DMS53 treated with DMSO at 0.1 percent for 48 hours (cell line): ENCODE data around the gene RRBP1.
"Not testable (repeated sequence)": the region's sequence is repeated elsewhere in the genome, so short reads cannot be mapped to it uniquely, and the experiment has no call there.

Source experiments
- DNase-seq: peaks from one replicate; lab custom pipeline; 2025; ENCODE audit not compliant: unreplicated experiment; lab: John Stamatoyannopoulos, UW

The RRBP1 gene

DNA sequence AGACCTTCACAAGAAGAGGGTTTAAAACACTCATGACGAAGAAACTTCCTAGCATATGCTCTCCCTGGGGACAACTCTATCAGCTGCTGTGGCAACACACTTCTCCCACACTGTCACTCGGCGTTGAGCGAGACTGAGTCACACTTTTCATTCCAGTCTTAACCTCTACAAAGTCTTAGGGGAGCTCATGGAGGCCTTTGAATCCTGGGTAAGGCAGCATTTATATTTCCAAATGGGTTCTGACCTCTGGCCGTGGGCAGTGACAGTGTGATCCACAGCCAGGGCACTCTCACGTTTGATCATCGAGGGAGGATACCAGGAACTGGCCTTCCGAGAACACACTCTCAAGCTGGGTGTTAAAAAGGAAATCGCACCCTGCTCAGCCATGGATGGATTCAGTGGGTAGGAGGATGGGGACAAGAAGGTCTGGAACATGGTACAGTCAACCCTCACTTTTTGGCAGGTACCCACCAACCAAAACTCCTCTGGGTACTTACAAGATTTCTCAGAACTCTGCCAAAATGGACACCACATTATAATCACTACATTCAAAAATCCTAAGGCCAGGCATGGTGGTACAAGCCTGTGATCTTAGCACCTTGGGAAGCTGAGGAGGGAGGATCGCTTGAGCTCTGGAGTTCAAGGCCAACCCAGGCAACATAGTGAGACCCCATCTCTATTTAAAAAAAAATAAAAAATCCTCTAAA lies 19.6 kb downstream of the RRBP1 start:
- no peak for DNase-seq

DNA sequence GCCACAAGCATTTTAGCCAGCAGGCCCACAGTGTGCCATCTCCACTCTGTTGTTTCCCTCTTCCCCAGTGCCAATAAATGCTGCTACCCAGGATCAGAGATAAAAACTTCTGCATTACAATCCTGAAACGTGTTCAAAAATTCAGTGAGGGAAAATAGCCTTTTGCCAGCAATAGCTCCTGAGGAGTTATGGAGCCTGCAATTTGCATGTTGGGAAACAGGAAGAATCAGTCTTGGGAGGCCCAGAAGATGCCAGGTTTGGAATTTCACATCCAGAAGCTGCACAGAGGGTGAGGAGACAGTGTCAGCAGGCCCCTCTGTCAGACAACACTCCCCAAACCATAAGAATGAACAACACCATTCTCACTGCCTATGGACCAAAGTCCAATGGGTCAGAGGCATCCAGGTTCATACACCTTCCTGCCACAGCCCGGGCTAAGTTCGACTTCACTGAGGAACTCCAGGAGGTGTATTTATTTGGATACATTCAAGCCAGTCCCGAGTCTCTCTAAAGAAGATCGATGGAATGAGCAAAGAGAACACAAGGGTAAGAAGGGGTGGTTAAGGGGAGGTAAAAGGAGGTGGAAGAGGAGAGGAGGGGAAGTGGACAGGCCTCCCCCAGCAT lies 20.8 kb downstream of the RRBP1 start:
- no peak for DNase-seq

DNA sequence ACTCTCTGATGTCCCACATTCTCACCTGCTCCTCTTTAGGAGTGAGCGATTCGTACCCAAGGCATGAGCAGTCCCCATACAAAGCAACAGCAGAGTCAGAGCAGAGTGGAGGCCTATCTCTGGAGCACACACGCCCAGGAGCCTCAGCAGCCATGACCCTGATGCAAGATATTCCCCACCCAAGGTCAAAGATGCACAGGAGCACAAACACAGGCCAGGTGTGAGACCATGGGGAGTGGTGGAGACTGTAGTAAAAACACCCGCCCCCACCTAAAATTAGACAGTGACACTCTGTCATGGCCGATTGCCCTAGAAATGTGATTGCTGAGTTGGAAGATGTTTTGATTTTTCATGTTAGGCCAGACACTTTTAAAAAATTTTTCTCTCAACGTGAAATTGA lies 21.4 kb downstream of the RRBP1 start:
- no peak for DNase-seq

DNA sequence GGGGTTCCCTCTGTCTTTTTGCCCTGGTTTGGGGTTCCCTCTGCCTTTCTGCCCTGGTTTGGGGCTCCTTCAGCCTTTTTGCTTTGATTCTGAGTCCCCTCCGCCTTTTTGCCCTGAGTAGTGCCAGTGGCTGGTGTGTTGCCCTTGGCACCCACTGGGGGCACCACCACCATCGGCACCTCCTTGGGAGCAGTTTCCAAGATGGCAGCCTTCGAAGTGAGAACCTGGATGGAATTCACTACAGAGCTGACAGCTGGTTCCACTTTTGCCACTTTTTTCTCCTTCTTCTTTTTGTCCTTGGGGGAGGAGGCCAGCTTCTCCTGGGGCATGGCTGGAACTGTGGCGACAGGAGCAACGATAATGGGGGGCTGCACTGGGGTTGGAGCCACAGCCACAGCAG lies 22.2 kb downstream of the RRBP1 start:
- DNase-seq = no peak

DNA sequence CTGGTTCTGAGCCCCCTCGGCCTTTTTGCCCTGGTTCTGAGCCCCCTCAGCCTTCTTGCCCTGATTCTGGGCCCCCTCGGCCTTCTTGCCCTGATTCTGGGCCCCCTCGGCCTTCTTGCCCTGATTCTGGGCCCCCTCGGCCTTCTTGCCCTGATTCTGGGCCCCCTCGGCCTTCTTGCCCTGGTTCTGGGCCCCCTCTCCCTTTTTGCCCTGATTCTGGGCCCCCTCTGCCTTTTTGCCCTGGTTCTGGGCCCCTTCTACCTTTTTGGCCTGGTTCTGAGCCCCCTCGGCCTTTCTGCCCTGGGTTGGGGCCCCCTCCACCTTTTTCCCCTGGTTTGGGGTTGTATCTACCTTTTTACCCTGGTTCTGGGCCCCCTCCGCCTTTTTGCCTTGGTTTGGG lies 22.7 kb downstream of the RRBP1 start:
- not testable (repeated sequence) for DNase-seq

DNA sequence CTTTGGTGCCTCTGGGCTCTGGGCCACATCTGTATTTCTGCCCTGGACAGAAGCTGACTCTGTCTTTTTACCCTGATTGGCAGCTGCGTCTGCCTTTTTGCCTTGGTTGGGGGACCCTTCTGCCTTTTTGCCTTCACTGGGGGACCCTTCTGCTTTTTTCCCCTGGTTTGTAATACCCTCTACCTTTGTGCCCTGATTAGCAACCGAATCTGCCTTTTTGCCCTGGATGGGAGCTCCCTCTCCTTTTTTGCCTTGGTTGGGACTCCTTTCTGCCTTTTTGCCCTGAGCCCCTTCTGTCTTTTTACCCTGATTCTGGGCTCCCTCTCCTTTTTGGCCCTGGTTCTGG lies 23.4 kb downstream of the RRBP1 start:
- no peak for DNase-seq

DNA sequence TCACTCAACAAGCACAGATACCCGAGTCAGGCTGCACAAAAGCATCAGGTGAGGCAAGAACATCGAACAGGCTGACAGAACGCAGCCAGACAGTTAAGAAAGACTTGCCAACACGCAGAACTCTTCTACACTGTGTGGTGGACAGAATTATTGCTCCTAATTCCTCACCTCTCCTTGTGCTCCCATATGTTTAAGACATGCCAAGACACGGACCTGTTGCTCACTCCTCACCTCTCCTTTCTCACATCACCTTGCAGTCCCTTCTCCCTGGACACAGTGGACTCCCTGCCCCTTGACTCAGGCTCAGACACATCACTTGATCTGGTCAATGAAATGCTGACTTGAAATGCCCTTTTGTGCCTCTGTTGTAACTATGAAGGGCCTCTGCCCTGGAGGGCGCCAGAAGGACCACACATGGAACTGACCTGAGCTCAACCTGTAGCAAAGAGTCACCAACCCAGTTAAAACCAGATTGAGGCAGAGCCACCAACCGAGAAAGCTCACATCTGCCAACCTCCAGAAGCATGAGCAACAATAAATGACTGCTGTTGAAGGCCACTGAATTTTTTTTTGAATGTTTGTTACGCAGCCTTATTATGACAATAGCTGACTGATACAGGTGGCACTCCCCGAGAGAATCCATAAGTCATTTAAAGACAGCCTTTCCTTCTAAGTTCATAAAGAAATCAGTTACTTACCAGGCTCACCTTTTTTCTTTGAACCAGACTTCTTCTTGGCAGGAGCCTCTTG lies 24.0 kb downstream of the RRBP1 start:
- DNase-seq = no peak

DNA sequence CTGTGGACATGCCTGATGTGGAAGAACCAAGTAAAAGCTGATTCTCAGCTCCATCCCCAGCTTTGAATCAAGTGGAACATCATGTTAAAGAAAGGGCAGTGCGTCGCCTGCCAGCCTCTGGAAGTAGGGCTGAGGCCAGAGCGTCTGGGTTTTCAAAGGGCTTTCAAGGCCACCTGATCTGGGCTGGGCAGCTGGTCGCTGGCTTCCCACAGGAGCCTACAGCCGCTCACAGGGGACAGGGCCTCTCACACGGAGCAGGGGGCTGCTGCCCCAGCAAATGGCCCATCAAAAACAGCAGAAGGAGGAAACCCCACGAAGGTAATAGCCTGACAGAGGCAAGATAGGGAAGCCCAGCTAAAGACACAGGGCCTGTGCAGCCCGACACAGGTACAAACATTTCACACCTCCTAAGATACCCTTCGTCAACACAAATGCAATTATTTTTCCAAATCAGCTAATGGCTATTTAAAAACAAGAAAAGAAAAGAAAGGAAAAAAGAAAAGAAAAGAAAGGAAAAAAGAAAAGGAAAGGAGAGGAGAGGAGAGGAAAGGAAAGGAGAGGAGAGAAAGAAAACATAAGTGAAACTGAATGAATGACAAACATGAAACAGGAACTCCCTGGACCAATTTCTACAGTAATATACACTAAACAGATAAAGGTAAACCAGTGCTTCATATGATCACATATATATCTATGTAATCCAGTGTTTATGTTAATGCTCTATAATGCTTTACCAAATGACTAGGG lies 24.8 kb downstream of the RRBP1 start:
- no peak for DNase-seq

DNA sequence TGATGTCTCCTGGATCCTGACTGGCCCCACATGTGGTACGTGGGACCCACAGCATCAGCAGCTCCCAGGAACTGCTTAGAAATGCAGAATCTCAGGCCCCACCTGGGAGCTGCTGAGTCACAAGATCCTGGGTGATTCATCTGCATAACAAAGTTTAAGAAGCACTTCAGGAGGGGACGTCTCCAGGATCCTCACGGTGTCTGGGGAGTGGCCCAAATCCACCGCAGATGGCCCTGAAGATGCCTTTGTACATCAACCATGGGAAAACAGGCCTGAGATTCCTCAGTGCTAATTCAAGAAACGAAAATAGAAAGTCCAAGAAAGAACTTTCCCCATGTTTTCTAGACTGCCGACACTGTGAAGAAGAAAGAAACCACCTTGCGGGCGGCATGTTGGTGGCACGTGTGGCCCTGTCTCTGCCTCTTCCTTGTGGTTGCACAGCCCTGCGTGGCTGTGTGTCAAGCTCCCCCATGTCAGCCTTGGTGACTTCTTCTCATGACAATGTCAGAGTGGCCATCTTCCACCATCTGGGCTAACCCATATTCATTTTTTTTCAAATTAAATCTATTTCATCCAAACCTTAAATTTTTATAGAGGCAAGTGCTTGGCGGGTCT lies 26.1 kb downstream of the RRBP1 start:
- DNase-seq = no peak

DNA sequence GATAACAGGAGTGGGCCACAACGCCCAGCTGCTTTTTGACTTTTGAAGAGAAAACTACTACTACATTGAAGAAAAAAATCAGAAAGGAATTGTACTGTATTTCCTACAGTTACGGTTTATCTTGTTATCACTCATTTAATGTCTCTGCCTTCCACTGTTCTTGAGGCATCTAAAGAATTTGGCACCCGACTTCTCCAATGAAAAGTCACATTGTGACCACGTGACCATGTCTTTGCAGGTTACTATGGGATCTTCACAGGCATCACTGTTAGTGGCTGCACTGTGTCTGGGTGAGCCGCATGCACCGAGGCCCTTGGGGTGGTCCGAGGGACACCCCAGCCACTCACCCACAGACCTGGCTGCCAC lies 26.8 kb downstream of the RRBP1 start:
- DNase-seq = no peak

DNA sequence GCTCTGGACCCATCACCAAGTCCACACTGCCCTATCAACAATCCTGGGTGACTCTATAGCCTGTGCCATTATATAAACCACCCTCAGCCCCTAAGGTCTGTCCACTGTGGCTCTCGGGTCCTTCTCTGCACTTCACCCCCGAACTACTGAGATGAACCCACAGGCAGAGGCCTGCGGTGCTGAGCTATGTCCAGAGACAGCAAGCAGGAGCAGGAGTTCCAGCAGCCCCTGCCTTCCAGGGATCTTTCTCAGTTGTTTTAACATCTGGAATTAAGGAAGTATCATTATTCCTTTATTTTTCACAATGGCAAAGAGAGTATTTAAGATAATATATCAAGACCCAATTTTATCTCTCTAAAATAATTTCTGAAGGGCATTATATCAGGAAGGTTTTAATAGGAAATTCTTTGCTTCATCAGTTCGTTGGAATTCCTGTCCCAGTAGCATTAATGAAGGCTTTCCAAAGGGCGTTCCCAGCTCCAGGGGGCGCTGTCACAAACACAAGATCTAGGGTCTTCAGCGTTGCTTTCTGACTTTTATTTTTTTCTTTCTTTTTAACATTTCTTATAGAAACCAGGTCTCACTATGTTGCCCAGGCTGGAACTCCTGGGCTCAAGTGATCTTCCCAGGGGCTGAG lies 27.3 kb downstream of the RRBP1 start:
- peak; percentile 2 for DNase-seq

DNA sequence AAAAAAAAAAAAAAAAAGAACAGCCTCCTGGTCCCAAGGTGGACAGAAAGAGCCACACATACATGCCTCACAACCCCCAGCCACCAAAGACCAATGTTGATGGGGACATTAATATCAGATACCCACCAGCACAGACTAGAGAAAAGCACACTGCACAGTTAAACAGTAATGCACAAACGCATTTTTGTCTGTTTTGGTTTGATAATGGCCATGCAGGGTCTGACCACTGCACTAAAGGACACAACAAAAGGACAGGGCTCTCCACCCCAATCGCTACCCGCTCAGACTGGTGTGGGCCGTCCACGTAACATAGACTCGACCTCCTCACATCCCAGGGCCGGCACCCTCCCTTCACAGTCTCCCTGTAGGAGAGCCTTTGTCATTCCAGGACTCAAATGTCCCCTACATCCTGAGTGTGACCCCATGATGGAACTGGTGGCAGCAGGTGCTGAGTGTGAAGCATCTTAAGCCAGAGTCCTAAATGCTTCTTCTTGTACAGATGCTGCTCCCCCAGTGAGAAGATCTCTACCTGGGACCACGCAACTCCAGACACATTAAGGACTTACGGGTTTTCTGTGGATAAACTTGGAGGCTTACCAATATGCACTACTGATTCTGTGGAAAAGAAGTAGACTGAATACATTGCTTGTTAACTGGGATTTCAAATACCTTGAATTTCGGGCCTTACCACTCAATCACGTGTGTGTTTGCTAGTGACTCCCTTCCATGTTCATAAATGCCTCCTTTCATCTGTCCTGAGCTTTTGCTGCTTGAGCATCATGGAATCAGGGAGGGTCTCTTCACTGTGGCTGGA lies 28.0 kb downstream of the RRBP1 start:
- DNase-seq = no peak

DNA sequence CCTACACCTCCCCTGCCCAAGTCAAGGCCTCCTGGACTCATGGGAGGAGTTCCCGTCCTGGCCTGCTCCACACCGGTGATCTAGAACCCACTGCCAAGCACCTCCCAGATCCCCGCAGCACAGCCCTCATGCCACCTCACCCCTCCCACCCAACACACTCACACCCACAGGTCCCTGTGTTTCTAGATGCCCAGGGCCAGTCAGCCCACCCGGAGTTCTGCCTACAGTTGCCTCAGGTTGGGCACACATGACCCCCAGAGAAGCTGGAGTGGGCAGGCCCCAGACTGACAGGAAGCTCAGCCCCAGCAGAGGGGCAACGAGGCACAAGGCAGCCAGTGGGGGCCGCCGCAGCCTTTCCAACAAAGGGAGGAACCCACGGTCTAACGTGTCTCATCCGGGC lies 29.6 kb downstream of the RRBP1 start:
- DNase-seq = no peak

DNA sequence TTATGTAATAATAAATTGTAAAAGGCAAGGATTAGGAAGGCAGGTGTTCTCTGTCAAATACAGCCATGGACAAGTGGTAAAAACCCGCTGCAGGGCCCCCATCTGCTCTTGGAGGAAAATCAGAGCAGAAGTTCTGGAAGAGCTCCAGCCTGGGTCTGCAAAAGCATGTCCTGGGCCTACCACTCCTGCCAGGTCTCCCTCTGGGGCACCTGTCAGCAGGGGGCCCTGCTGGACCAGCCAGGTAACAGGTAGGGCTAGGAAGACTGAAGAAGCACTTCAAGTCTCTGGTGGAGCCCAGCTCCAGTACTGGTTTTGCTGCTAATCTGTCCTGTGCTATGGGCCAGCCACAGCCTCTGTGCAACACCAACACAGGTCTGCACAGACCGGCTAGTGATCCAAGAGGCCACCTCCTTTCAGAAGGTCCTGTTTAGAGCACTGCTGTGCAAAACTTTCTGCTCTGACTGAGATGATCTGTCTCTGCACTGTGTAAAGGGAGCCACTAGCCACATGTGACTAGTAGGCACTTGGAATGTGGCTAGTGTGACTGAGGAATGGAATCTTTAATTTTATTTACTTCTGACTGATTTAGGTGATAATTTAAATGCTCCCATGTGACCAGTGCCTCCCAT lies 30.2 kb downstream of the RRBP1 start:
- peak; percentile 9 for DNase-seq

DNA sequence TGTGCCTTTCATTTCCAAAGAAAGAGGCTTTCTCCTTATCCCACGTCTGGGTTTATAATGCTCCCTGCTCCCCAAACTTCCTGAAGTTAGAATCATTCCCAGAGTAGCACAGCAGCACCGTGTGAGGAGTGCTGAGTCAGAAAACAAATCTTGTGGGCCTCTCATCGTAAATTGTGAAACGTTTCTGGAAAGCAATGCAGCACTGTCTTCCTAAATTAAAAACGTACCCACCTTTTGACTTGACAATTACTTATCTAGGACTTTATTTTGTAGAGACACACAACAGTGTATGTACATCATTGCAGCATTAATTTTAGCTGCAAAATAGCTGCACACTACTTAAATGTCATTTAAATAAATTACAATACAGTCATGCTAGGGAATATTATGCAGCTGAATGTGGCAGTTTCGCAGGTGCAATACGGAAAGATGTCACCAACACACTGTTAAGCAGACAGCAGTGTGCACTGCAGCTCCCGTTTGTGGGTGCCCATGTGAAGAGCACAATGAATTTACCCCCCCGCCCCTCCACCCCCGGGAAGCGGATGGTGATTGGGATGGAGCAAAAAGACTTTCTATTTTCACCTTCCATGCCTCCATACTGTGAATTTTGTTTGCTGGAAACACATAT lies 30.8 kb downstream of the RRBP1 start:
- DNase-seq = no peak

DNA sequence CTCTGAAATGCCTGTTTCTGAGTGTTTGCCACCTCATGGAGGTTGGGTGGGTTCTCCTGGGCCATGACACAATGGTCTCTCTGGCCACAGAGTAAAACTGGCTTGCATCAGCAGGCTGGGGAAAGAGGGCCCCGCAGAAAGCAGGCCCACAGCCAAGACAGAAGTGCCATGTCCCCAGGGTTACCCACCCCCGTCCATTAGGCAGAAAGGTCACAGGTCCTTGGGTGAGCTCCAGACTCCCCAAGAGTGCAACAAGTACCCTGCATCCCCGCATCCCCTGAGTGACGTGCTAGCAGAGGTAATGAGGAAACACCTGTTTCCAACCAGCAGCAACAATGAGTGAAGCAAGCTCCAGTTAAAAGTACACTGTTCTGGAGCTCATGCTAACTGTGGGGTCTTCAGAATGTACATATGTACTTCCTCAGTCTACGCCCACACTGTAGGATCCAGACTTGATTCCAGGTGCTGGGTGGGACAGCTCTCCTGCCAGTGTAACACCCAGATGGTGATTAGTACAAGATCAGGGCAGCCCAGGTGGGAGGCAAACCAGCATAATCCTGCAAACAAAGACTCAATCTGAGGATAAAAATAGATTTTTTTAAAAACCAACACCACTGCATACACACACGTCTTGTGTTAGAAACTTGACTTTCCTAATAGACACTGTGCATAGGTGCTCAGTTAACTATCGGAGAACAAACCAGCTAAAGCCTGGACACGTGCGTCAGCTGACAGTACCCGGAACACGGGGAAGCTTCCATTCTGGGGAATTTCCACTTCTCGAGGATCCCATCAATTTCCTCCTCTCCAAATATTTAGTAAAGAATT lies 31.5 kb downstream of the RRBP1 start:
- no peak for DNase-seq

DNA sequence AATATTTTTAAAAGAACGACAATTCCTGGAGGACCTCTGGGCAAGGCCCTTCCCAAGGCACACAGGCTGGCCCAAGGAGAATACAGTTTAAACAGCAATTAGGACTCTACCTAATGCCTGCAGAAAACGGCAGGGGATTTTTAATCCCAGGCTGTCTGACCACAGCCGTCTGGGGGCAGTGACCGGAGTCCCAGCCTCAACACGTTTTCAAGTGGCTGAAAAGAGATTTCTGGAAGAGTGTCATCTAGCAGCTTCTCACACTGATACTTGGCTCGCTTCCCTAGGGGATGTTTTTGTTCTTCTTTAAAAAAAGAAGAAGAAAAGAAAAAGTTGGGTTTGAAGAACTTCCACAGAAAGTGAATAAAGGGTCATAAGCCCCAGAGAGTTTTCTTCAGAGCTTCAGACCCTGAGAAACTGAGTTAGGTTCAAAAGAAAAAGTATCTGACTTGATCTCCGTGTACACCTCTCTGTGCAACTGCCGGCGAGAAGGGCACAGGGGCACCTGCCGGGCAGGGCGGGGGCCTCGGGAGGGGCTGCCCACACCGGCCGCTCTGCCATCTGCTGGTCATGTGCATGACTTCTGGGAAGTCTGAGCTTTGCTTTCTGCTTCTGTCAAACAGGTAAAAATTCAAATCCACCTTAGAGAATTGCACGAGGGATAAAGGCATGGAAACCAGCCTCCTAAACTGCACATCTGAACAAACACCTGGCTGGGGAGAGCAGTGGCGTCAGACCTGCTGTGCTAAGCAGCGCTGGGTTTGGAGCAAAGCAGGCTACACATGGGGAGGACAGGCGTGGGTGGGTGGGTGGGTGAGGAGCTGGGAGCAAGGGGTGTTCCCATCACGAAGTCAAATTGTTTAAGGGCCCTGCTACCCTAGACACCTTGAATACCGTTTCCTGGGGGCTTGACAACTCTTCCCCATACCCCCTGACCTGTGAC lies 33.0 kb downstream of the RRBP1 start:
- peak; percentile 22 for DNase-seq
